H1 (cell line): Measurements from ENCODE around the gene SF3B2. TPM values are rescaled to one million over a fixed set of nuclear protein-coding genes. Genes with fewer than 3 reads are reported as not detected.

Source experiments
- FOSL1 ChIP-seq: IDR thresholded peaks from 2 replicates; pipeline ENCODE4 v1.6.1; 2011; ENCODE audit warnings: mild to moderate bottlenecking, low read depth, low read length, moderate library complexity; ENCODE audit not compliant: insufficient read depth
- GABPA ChIP-seq: IDR thresholded peaks from 2 replicates; pipeline ENCODE4 v1.6.1; 2011; ENCODE audit warnings: mild to moderate bottlenecking, low read length, moderate library complexity, borderline replicate concordance; ENCODE audit not compliant: insufficient read depth
- HDAC2 ChIP-seq, 2 experiments: fragments of 300-600 bp in 1 of 2; sonication (generic) in 1 of 2; IDR thresholded peaks; 2 replicates each; pipeline ENCODE4 v1.6.1; 2011 to 2012; ENCODE audit warnings: low read depth in 2 of 2, low read length in 2 of 2, mild to moderate bottlenecking in 2 of 2, moderate library complexity in 2 of 2, borderline replicate concordance in 1 of 2, inconsistent platforms in 1 of 2
- KDM4A ChIP-seq: IDR thresholded peaks from one replicate; pipeline ENCODE4 v1.7.1; 2012; ENCODE audit warnings: low read depth, mild to moderate bottlenecking, moderate library complexity, low read length, inconsistent platforms; ENCODE audit not compliant: severe bottlenecking
- SIX5 ChIP-seq: IDR thresholded peaks from 2 replicates; pipeline ENCODE4 v1.6.1; 2011; ENCODE audit warnings: mild to moderate bottlenecking, low read depth, low read length
- SP1 ChIP-seq: IDR thresholded peaks from 2 replicates; pipeline ENCODE4 v1.6.1; 2011; ENCODE audit warnings: low read depth, low read length
- SP2 ChIP-seq: IDR thresholded peaks from 2 replicates; pipeline ENCODE4 v1.6.1; 2012; ENCODE audit warnings: mild to moderate bottlenecking, low read length, inconsistent platforms
- polyA plus RNA-seq, 7 experiments: library from polyadenylated mRNA; depleted of rRNA in 3 of 7; stranded (reverse) in 5 of 7; unstranded in 2 of 7; fragments of >200 nt in 5 of 7; fragments of 200-250 nt in 2 of 7; gene quantifications; 1 replicate in 5 of 7; 2 replicates in 1 of 7; 4 replicates in 1 of 7; pipeline versions ENCODE4 v1.2.1 to v1.2.3, GENCODE V29; 2011 to 2013; ENCODE audit warnings: missing spikeins in 2 of 7, mixed read lengths in 2 of 7
- total RNA-seq: library from RNA; stranded (reverse); fragmentation: NEBNext Ultra II Directional; extraction: Animal tissue kit (Norgen Biotek cat#: 25700); gene quantifications from 2 replicates; pipeline ENCODE4 v1.2.1, GENCODE V29; 2021

Gene SF3B2
- total and polyA plus RNA-seq, 2 of the 8 experiments (the other 6 are each of a cell fraction or from before 2014, with no cell fraction given) = 182 to 237 TPM

DNA sequence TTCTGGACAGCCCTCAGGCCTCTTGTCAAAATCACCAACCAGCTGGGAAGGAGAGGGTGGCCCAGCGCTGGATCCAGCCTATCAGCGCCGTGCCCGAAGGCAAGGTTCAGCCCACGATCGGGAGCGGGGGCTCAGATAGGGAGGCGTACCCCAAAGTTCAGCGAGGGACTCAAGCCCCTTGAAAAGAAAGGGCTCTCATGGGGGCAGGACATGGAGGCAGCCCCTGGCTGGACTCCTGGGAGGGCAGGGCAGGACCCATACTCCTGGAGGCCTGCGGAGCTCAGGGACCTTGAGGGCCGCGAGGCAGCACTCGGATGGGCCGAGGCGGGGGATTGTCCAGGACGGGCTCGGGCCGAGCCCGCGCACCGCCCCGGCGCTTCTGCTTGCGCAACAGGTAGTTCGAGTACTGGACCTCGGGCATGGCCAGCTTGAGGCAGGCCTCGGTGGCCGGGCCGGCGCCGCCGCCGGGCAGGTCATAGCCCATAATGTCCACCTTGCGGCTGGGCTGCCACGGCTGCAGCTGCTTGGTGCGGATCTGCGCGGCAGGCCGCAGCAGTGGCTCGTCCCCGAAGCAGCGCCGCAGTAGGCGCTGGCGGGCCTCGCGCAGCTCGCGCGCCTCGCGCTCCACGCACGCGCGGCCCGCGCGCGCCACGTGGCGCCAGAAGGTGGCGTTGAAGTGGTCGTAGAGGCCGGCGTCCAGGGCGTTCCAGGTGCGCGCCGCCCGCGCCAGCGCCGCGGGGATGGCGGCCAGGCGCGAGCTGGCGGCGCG lies 9.8 kb upstream of the SF3B2 start (continued):
- TF ChIP-seq GABPA (no peak), KDM4A (no peak), HDAC2 (IDR thresholded peaks at IDR 0.05; ENCODE audit: borderline replicate concordance in 1 of 2, low read depth in 2 of 2, low read length in 2 of 2) (no peak), SIX5 (no peak), SP1 (no peak), FOSL1 (no peak), SP2 (no peak)
